SK-N-SH treated with all-trans-retinoic acid at 6 μM for 48 hours (cell line): ENCODE data around the gene GPATCH3.

ENCODE experiments used
- ATAC-seq: fragments of 200-7000 bp; cut with Tn5 transposase; 3 replicates; pipeline ENCODE4 v1.9.1; 2020; ENCODE audit warnings: mild to moderate bottlenecking, moderate library complexity
- ARNTL ChIP-seq: fragments of 450-650 bp; formaldehyde crosslinking; IDR thresholded peaks from 2 replicates; pipeline ENCODE4 v1.5.0; 2020; ENCODE audit warnings: low read depth, mild to moderate bottlenecking, moderate library complexity, borderline replicate concordance
- BACH2 ChIP-seq: fragments of 250-450 bp; sonication (Bioruptor Pico); IDR thresholded peaks from 2 replicates; pipeline ENCODE4 v1.9.0; 2021; ENCODE audit warnings: mild to moderate bottlenecking, borderline replicate concordance
- CREB5 ChIP-seq: fragments of 250-450 bp; sonication (Bioruptor Pico); IDR thresholded peaks from 2 replicates; pipeline ENCODE4 v1.5.1; 2020; ENCODE audit warnings: low read depth, mild to moderate bottlenecking, moderate library complexity
- CSDC2 ChIP-seq: fragments of 250-450 bp; sonication (Bioruptor Pico); IDR thresholded peaks from 2 replicates; pipeline ENCODE4 v1.5.0; 2020; ENCODE audit warnings: mild to moderate bottlenecking, moderate library complexity
- ESRRG ChIP-seq: fragments of 250-450 bp; sonication (Bioruptor Pico); IDR thresholded peaks from 2 replicates; pipeline ENCODE4 v1.6.1; 2021; ENCODE audit warnings: mild to moderate bottlenecking
- GLIS3 ChIP-seq: fragments of 250-450 bp; sonication (Bioruptor Pico); IDR thresholded peaks from 2 replicates; pipeline ENCODE4 v1.5.0; 2020; ENCODE audit warnings: mild to moderate bottlenecking, moderate library complexity
- OSR1 ChIP-seq: fragments of 250-450 bp; sonication (Bioruptor Pico); IDR thresholded peaks from 2 replicates; pipeline ENCODE4 v1.8.0; 2022; ENCODE audit warnings: moderate library complexity, mild to moderate bottlenecking, inconsistent platforms
- PATZ1 ChIP-seq: fragments of 250-450 bp; sonication (Bioruptor Pico); IDR thresholded peaks from 2 replicates; pipeline ENCODE4 v1.8.0; 2020; ENCODE audit warnings: mild to moderate bottlenecking, moderate library complexity, borderline replicate concordance
- POU6F1 ChIP-seq: fragments of 250-450 bp; sonication (Bioruptor Pico); IDR thresholded peaks from 2 replicates; pipeline ENCODE4 v1.8.0; 2021; ENCODE audit warnings: low read depth, mild to moderate bottlenecking, moderate library complexity, borderline replicate concordance
- PPARA ChIP-seq: fragments of 250-450 bp; sonication (Bioruptor Pico); IDR thresholded peaks from 2 replicates; pipeline ENCODE4 v1.5.0; 2020; ENCODE audit warnings: mild to moderate bottlenecking, borderline replicate concordance
- SNAI2 ChIP-seq: fragments of 250-450 bp; sonication (Bioruptor Pico); IDR thresholded peaks from 2 replicates; pipeline ENCODE4 v1.5.0; 2020; ENCODE audit warnings: mild to moderate bottlenecking, moderate library complexity
- TCF4 ChIP-seq: fragments of 250-450 bp; sonication (Bioruptor Pico); IDR thresholded peaks from 2 replicates; pipeline ENCODE4 v1.8.0; 2021; ENCODE audit warnings: mild to moderate bottlenecking, moderate library complexity, borderline replicate concordance
- TOX ChIP-seq: fragments of 250-450 bp; sonication (Bioruptor Pico); IDR thresholded peaks from 2 replicates; pipeline ENCODE4 v1.8.0; 2021; ENCODE audit warnings: mild to moderate bottlenecking, moderate library complexity, borderline replicate concordance
- TSHZ2 ChIP-seq: fragments of 250-450 bp; sonication (Bioruptor Pico); IDR thresholded peaks from 2 replicates; pipeline ENCODE4 v1.5.0; 2020; ENCODE audit warnings: mild to moderate bottlenecking, moderate library complexity
- ZFP3 ChIP-seq: fragments of 250-450 bp; sonication (Bioruptor Pico); IDR thresholded peaks from 2 replicates; pipeline ENCODE4 v1.5.0; 2020; ENCODE audit warnings: mild to moderate bottlenecking, moderate library complexity
- ZFP30 ChIP-seq: fragments of 450-650 bp; formaldehyde crosslinking; IDR thresholded peaks from 2 replicates; pipeline ENCODE4 v1.5.0; 2022; ENCODE audit warnings: mild to moderate bottlenecking, moderate library complexity
- ZNF70 ChIP-seq: fragments of 450-650 bp; formaldehyde crosslinking; IDR thresholded peaks from 2 replicates; pipeline ENCODE4 v1.5.0; 2020; ENCODE audit warnings: mild to moderate bottlenecking, moderate library complexity
- ZNF8 ChIP-seq: fragments of 450-650 bp; formaldehyde crosslinking; IDR thresholded peaks from 2 replicates; pipeline ENCODE4 v1.5.0; 2020; ENCODE audit warnings: mild to moderate bottlenecking, moderate library complexity

Gene GPATCH3

GRCh38 chr1:26921540-26922430 lies 21.5 kb upstream of the GPATCH3 start, which contains the start of gene NUDC:
Gene NUDC, plus strand, starts transcription at chr1:26921743. Its CDS starts 106 bp downstream, at chr1:26921849.
- peak; percentile 98 for ATAC-seq
- TF ChIP-seq BACH2: no peak
- no peak for TF ChIP-seq SNAI2 (CRISPR knock-in tag)
- no peak for TF ChIP-seq CREB5
- TF ChIP-seq ZFP3: no peak
- TF ChIP-seq TCF4 (CRISPR knock-in tag): no peak
- no peak for TF ChIP-seq PPARA (CRISPR knock-in tag)
- TF ChIP-seq ZNF70: no peak
- no peak for TF ChIP-seq CSDC2 (CRISPR knock-in tag)

- peak; percentile 54 for ATAC-seq
- TF ChIP-seq ZFP3 (no peak), TSHZ2 (CRISPR knock-in tag) (no peak), ZNF8 (CRISPR knock-in tag) (no peak), PATZ1 (CRISPR knock-in tag) (no peak), ZNF70 (no peak), BACH2 (no peak)
Observed at GRCh38 chr1:26921126-26921539, 20.9 kb upstream of the GPATCH3 start.

- no peak for ATAC-seq
- TF ChIP-seq GLIS3 (CRISPR knock-in tag): no peak
- TF ChIP-seq ESRRG (CRISPR knock-in tag): no peak
- no peak for TF ChIP-seq BACH2
- no peak for TF ChIP-seq ARNTL (CRISPR knock-in tag)
- TF ChIP-seq OSR1 (CRISPR knock-in tag): no peak
- no peak for TF ChIP-seq ZNF70
- no peak for TF ChIP-seq POU6F1 (CRISPR knock-in tag)
- no peak for TF ChIP-seq ZFP30 (CRISPR knock-in tag)
- no peak for TF ChIP-seq PPARA (CRISPR knock-in tag)
- TF ChIP-seq CREB5: no peak
- no peak for TF ChIP-seq TSHZ2 (CRISPR knock-in tag)
- TF ChIP-seq TOX (CRISPR knock-in tag): no peak
- no peak for TF ChIP-seq PATZ1 (CRISPR knock-in tag)
- TF ChIP-seq, all 23 proteins: peak for 0
Observed at GRCh38 chr1:26915204-26915842, 15.1 kb upstream of the GPATCH3 start.
